ENCODE data around the gene STIP1. TPM values are rescaled to one million over a fixed set of nuclear protein-coding genes. Genes with fewer than 3 reads are reported as not detected.

STIP1 gene
- total and polyA plus RNA-seq, 9 of the 15 experiments (the other 6 are each of a cell fraction or from before 2014, with no cell fraction given): 58.1 to 465 (median 346) TPM

DNA sequence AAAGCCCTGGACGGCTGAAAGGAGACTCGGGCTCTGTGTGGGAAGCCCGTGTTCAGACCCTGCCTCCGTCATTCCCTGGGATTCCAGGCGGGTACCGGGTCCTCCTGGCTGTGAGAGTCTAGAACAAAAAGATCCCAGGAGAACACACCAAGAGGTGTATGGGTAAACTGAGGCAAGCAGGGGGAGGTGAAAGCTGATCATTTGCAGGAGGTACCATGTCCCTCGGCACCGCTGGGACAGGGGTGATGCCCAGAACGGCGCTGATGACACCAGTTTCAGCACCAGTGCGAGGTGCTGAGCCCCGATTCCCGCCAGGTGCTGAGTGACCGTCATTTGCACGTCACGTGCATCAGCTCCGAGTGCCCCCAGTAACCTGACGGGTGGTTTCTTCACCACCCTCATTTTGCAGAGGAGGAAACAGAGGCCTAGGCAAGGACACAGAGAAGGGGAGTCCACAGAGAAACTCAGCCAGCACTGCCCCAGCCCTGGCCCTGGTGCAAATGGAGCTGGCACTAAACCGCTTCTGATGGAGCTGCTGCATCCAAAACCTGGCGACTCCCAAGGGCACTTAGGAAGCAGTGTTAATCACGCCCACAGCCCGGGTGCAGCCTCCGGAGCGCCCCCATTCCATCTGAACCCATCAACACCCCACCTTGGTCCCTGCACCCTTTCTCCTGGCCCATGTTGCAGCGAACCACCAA, 36.9 kb upstream of the STIP1 start:
- Histone ChIP-seq H3K9ac (ENCODE audit: insufficient read depth in 1 of 2, low read depth in 2 of 2, low read length in 2 of 2) (no peak overlapping the region; a peak in 1 of 4 replicates), H3K9me1 (ENCODE audit: control insufficient read depth, insufficient read depth, low read length) (no peaks in the 10 kb centered on the region), H3K79me2 (ENCODE audit: control insufficient read depth, insufficient read depth, low read length) (peaks cover 9% of the 10 kb centered on the region; the same call in 2 of the 3 replicates), H3K4me2 (ENCODE audit: insufficient read depth, low read length) (no peak overlapping the region), H2AFZ (ENCODE audit: low read depth, low read length) (no peak overlapping the region), H3K27me3 (ENCODE audit: control insufficient read depth in 2 of 2, insufficient read depth in 2 of 2, low read length in 2 of 2) (no peaks in the 10 kb centered on the region), H3K9me3 (replicated peaks; ENCODE audit: control insufficient read depth, insufficient read depth, low read depth, low read length) (no peaks in the 10 kb centered on the region), H3K36me3 (ENCODE audit: control insufficient read depth, insufficient read depth, low read length) (peaks cover 17% of the 10 kb centered on the region; the same call in 2 of the 3 replicates), H4K20me1 (replicated peaks; ENCODE audit: control insufficient read depth, insufficient read depth, low read length) (peaks cover 31% of the 10 kb centered on the region), H3K4me3 (no peak overlapping the region), H3K4me1 (replicated peaks in 1 of 2; ENCODE audit: control insufficient read depth in 2 of 2, insufficient read depth in 2 of 2, low read length in 2 of 2) (peaks cover 5 to 59% of the 10 kb centered on the region in 2 experiments), H3K27ac (ENCODE audit: extremely low read depth, low read depth, low read length) (no peak overlapping the region)
- WGBS (ENCODE audit: insufficient coverage, low coverage, missing lambda C conversion rate): 65% methylated on average over 25 of the region's 25 CpGs
- intact Hi-C loops (cut with micrococcal nuclease): loop anchor here (2.0 to 10.0 kb wide), 5 partner anchors 57 to 404 kb away; no protein-coding TSS in a partner anchor
- no peak for FAIRE-seq
- in situ Hi-C loops (cut with MboI): loop anchor here (5.0 to 10.0 kb wide), 2 partner anchors 312 to 384 kb away; partner anchors contain the start of genes MARK2 and ZFTA
- ChIA-PET POLR2A (interaction anchor here (0.6 kb wide), 1 partner anchor 143 kb away, joined by 4 read pairs; no protein-coding TSS in a partner anchor), CTCF (ENCODE audit: low intra/inter-chr PET ratio) (interaction anchor here (1.2 to 1.7 kb wide), 2 partner anchors 109 to 233 kb away, joined by 3 to 4 read pairs; partner anchors contain the start of gene RCOR2)
- no TSS peak for BruUV-seq (replicated peaks)
- DNase-seq (ENCODE audit: extremely low read depth in 1 of 4, low spot score in 3 of 4): no peak
- ATAC-seq: no peak
- TF ChIP-seq, protein P1, sequence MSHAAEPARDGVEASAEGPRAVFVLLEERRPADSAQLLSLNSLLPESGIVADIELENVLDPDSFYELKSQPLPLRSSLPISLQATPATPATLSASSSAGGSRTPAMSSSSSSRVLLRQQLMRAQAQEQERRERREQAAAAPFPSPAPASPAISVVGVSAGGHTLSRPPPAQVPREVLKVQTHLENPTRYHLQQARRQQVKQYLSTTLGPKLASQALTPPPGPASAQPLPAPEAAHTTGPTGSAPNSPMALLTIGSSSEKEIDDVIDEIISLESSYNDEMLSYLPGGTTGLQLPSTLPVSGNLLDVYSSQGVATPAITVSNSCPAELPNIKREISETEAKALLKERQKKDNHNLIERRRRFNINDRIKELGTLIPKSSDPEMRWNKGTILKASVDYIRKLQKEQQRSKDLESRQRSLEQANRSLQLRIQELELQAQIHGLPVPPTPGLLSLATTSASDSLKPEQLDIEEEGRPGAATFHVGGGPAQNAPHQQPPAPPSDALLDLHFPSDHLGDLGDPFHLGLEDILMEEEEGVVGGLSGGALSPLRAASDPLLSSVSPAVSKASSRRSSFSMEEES (CRISPR knock-in tag; IDR thresholded peaks at IDR 0.05): no peak
- peak; percentile 49; the same call in 1 of the 2 replicates for TF ChIP-seq BCOR (IDR thresholded peaks at IDR 0.05)
